Glutamatergic neuron (in vitro differentiated cells): ENCODE results near the gene VASP. TPM values are rescaled to one million over a fixed set of nuclear protein-coding genes. Genes with fewer than 3 reads are reported as not detected.

ENCODE experiments used
- DNase-seq: peaks from one replicate; pipeline ENCODE4 v3.0.0; 2022
- H3K27ac Mint-ChIP-seq: one replicate; pipeline ENCODE4 v1.8.0; 2020; ENCODE audit warnings: mild to moderate bottlenecking, mixed read lengths, inconsistent platforms; ENCODE audit not compliant: unreplicated experiment
- H3K27me3 Mint-ChIP-seq: one replicate; pipeline ENCODE4 v1.8.0; 2020; ENCODE audit warnings: mild to moderate bottlenecking, moderate library complexity, mixed read lengths, inconsistent platforms; ENCODE audit not compliant: unreplicated experiment
- H3K36me3 Mint-ChIP-seq: one replicate; pipeline ENCODE4 v1.8.0; 2020; ENCODE audit warnings: mild to moderate bottlenecking, mixed read lengths, inconsistent platforms; ENCODE audit not compliant: unreplicated experiment
- H3K4me1 Mint-ChIP-seq: one replicate; pipeline ENCODE4 v1.8.0; 2020; ENCODE audit warnings: mild to moderate bottlenecking, low read depth, mixed read lengths, inconsistent platforms; ENCODE audit not compliant: unreplicated experiment
- H3K4me3 Mint-ChIP-seq: one replicate; pipeline ENCODE4 v1.8.0; 2020; ENCODE audit warnings: mild to moderate bottlenecking, mixed read lengths, inconsistent platforms; ENCODE audit not compliant: unreplicated experiment
- H3K9me3 Mint-ChIP-seq: one replicate; pipeline ENCODE4 v1.8.0; 2020; ENCODE audit warnings: mild to moderate bottlenecking, moderate library complexity, mixed read lengths, inconsistent platforms; ENCODE audit not compliant: unreplicated experiment
- CTCF ChIP-seq: fragments of 200-600 bp; sonication (generic); IDR thresholded peaks from one replicate; pipeline ENCODE4 v1.5.0; 2021; ENCODE audit not compliant: partially characterized antibody, unreplicated experiment
- total RNA-seq: library from RNA; stranded (reverse); fragmentation: NEBNext Ultra II Directional; extraction: Animal tissue kit (Norgen Biotek cat#: 25700); gene quantifications from one replicate; pipeline ENCODE4 v1.2.1, GENCODE V29; 2021; ENCODE audit not compliant: unreplicated experiment

Gene VASP
- total RNA-seq, 1 donor from 2014 or later, result 73.6 TPM

- TF ChIP-seq CTCF, result no peak
- Mint-ChIP-seq H3K36me3 (no peaks in the 10 kb centered on the region), H3K4me3 (no peak overlapping the region), H3K4me1 (peaks cover 5% of the 10 kb centered on the region), H3K9me3 (peaks cover 6% of the 10 kb centered on the region), H3K27me3 (peaks cover 13% of the 10 kb centered on the region), H3K27ac (no peak overlapping the region)
- no peak for DNase-seq
Observed at GRCh38 chr19:45501730-45502014, 5.6 kb upstream of the VASP start.

GRCh38 chr19:45502111-45502510 lies 5.2 kb upstream of the VASP start:
- Mint-ChIP-seq H3K27me3 (peaks cover 14% of the 10 kb centered on the region), H3K9me3 (peaks cover 8% of the 10 kb centered on the region), H3K4me3 (no peak overlapping the region), H3K27ac (no peak overlapping the region), H3K4me1 (peaks cover 5% of the 10 kb centered on the region), H3K36me3 (no peaks in the 10 kb centered on the region)
- DNase-seq, result no peak
- TF ChIP-seq CTCF, result no peak

- H3K27ac Mint-ChIP-seq, result no peak overlapping the region
- peaks cover 4% of the 10 kb centered on the region for H3K9me3 Mint-ChIP-seq
- TF ChIP-seq CTCF, result no peak
- H3K27me3 Mint-ChIP-seq, result peaks cover 9% of the 10 kb centered on the region
- peak overlapping the region; percentile 1 for H3K4me3 Mint-ChIP-seq
- no peaks in the 10 kb centered on the region for H3K36me3 Mint-ChIP-seq
- no peak for DNase-seq
- peaks cover 5% of the 10 kb centered on the region for H3K4me1 Mint-ChIP-seq
Observed at GRCh38 chr19:45503909-45504308, 3.4 kb upstream of the VASP start.

- TF ChIP-seq CTCF, result no peak
- Mint-ChIP-seq H3K4me1 (no peaks in the 10 kb centered on the region), H3K9me3 (peaks cover 4% of the 10 kb centered on the region), H3K36me3 (no peaks in the 10 kb centered on the region), H3K4me3 (peak overlapping the region; percentile 59), H3K27ac (no peak overlapping the region), H3K27me3 (peaks cover 8% of the 10 kb centered on the region)
- no peak for DNase-seq
Observed at GRCh38 chr19:45505151-45505995, 1.9 kb upstream of the VASP start.

- Mint-ChIP-seq H3K27ac (no peak overlapping the region), H3K9me3 (peaks cover 4% of the 10 kb centered on the region), H3K36me3 (no peaks in the 10 kb centered on the region), H3K27me3 (peaks cover 8% of the 10 kb centered on the region), H3K4me3 (peak overlapping the region; percentile 59), H3K4me1 (no peaks in the 10 kb centered on the region)
- no peak for TF ChIP-seq CTCF
- no peak for DNase-seq
Observed at GRCh38 chr19:45505996-45506245, 1.4 kb upstream of the VASP start.
